HTR-8/SVneo (cell line): ENCODE measurements around the gene TXN.
A peak's percentile ranks its signal among the peaks of the same experiment; 100 is the strongest.
"Not testable (repeated sequence)": the region's sequence is repeated elsewhere in the genome, so short reads cannot be mapped to it uniquely, and the experiment has no call there.

Experiments
- DNase-seq: peaks from one replicate; pipeline ENCODE4 v3.0.0; 2011; ENCODE audit warnings: low spot score, mixed read lengths; ENCODE audit not compliant: insufficient read length
- FAIRE-seq: peaks from 2 replicates; lab custom pipeline; 2011; peaks lifted over from hg19 to GRCh38; lab: Jason Lieb, UNC

TXN gene

GRCh38 chr9:110258690-110259091 lies 2.4 kb upstream of the TXN start:
- DNase-seq: no peak
- FAIRE-seq: no peak

- FAIRE-seq (no peak), DNase-seq (no peak)
These were observed 1.6 kb upstream of the TXN start for GRCh38 chr9:110257956-110258355.

GRCh38 chr9:110257097-110257841 lies 962 bp upstream of the TXN start:
- DNase-seq (no peak), FAIRE-seq (no peak)

- DNase-seq (peak; percentile 35), FAIRE-seq (no peak)
These were observed 586 bp downstream of the TXN start for GRCh38 chr9:110255463-110256379.

GRCh38 chr9:110255034-110255462 lies 1.3 kb downstream of the TXN start:
- FAIRE-seq (no peak), DNase-seq (no peak)

DNA sequence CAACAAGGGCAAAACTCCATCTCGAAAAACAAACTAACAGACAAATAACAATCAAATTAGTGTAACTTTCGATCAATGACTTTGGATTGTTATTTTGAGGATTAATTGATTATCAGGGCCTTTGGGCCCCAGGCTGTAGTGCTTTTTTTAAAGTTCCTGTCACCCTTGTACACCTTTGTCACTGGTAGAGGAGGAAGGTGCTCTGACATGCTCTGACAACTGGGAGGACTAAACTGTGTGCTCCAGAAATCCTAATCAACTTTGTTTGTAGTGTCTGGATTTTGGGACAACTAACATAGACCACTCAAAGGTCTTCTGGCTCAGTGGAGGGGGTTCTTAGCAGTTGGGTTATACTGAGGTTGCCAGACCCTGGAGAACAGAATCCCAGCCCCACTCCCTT lies 1.8 kb downstream of the TXN start:
- FAIRE-seq: no peak
- no peak for DNase-seq

DNA sequence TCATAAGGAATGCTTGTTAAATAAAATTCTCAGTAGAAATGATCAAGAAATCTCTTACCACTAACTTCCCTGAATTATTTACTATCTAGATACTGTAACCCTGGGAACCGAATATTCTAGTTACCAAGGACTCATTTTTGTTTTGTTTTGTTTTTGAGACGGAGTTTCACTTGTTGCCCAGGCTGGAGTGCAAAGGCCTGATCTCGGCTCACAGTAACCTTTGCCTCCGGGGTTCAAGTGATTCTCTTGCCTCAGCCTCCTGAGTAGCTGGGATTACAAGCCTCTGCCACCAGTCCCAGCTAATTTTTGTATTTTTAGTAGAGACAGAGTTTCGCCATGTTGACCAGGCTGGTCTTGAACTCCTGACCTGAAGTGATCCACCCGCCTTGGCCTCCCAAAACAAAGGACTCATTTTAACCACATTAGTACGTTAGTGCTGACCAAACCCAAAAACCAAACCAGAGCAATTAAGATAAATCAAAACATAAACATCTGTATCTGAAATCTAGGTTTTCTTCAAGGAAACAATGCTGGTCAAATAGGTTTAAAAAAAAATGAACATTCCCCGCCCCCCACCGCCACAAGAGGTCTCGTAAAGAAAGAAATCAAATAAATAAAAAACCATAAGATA lies 3.7 kb downstream of the TXN start:
- FAIRE-seq: no peak
- no peak for DNase-seq

DNA sequence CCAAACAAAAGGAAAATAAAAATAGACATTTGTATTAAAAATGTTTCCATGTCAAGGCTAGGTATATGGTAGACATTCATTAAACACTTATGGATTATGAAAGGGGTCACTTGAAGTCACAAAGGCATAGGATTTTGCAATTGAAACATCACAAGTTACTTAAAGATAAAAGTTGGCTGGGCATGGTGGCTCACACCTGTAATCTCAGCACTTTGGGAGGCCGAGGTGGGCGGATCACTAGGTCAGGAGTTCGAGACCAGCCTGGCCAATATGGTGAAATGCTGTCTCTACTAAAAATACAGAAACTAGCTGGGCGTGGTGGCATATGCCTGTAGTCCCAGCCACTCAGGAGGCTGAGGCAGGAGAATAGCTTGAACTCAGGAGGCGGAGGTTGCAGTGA lies 4.5 kb downstream of the TXN start:
- not testable (repeated sequence) for FAIRE-seq, DNase-seq

- FAIRE-seq: no peak
- no peak for DNase-seq
These were observed 5.1 kb downstream of the TXN start for GRCh38 chr9:110251212-110251611.

DNA sequence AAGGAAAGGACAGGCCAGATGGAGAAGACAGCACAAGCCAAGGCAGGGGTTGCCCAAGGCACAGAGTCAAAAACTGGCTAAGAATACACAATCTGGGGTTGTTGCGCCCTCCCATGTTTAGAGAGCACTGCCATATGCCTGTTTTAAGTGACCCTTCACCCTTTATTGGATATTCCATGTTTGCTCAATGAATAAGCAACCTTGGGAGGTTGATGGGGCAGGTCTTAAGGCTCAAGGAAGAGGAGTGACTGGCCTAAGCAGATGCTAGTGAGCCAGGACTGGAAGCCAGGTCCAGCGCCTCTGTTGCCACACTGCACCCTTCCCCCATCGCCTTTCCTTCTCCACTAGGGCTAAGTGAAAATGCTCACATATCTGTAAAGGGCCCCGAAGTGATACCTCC lies 6.7 kb downstream of the TXN start:
- FAIRE-seq (no peak), DNase-seq (no peak)

- no peak for DNase-seq
- FAIRE-seq: peak; percentile 48
These were observed 7.9 kb downstream of the TXN start for GRCh38 chr9:110248361-110248760.

- no peak for FAIRE-seq
- DNase-seq: no peak
These were observed 10.1 kb downstream of the TXN start for GRCh38 chr9:110246214-110246613.

GRCh38 chr9:110244616-110245015 lies 11.7 kb downstream of the TXN start:
- DNase-seq (no peak), FAIRE-seq (no peak)

GRCh38 chr9:110241858-110242321 lies 14.4 kb downstream of the TXN start:
- DNase-seq: no peak
- FAIRE-seq: no peak

GRCh38 chr9:110241260-110241857 lies 14.9 kb downstream of the TXN start:
- FAIRE-seq (no peak), DNase-seq (no peak)

GRCh38 chr9:110240198-110240597 lies 16.1 kb downstream of the TXN start:
- DNase-seq (no peak), FAIRE-seq (no peak)

- DNase-seq: no peak
- FAIRE-seq: no peak
These were observed 28.0 kb downstream of the TXN start for GRCh38 chr9:110228321-110228720.

- DNase-seq (no peak), FAIRE-seq (no peak)
These were observed 31.7 kb downstream of the TXN start for GRCh38 chr9:110224583-110224982.

GRCh38 chr9:110220809-110221208 lies 35.5 kb downstream of the TXN start:
- FAIRE-seq (no peak), DNase-seq (no peak)

DNA sequence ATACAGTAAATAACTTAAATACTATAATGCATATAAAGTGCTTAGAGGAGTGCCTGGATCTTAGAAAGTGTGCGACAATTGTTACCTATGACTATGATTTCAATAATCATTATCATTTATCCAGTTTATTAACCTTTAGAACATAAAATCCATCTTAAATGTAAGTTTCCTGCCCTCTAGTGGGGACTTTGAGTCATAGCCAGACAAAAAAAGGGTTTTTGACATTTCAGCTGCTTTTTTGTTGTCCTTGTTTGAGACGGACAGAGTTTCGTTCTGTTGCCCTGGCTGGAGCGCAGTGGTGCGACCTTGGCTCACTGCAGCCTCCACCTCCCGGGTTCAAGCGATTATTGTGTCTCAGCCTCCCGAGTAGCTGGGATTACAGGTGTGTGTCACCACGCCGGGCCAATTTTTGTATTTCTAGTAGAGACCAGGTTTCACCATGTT lies 38.6 kb downstream of the TXN start:
- DNase-seq: peak; percentile 26
- no peak for FAIRE-seq
